GM21526 (cell line): ENCODE data around the gene MRPL43.
A peak's percentile ranks its signal among the peaks of the same experiment; 100 is the strongest.

Experiments
- ATAC-seq: cut with Tn5 transposase; IDR thresholded peaks from one replicate; pipeline ENCODE4 v1.9.1; 2021; ENCODE audit warnings: moderate library complexity; ENCODE audit not compliant: unreplicated experiment, low FRiP score

Gene MRPL43

DNA sequence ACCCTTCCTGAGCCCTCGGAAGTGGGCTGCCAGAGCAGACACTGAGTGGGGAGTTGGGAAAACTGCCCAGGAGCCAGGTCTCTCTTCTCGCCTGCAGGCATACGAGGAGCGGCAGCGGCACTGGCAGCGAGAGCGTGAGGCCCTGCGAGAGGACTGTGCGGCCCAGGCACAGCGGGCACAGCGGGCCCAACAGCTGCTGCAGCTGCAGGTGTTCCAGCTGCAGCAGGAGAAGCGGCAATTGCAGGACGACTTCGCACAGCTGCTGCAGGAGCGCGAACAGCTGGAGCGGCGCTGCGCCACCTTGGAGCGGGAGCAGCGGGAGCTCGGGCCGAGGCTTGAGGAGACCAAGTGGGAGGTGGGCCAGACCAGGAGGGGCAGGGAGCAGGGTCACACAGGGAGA lies 18.1 kb upstream of the MRPL43 start:
- no peak for ATAC-seq

GRCh38 chr10:101003639-101004206 lies 16.4 kb upstream of the MRPL43 start:
- ATAC-seq, result no peak

GRCh38 chr10:101002456-101002855 lies 15.2 kb upstream of the MRPL43 start:
- no peak for ATAC-seq

GRCh38 chr10:101001659-101002035 lies 14.3 kb upstream of the MRPL43 start:
- ATAC-seq, result no peak

DNA sequence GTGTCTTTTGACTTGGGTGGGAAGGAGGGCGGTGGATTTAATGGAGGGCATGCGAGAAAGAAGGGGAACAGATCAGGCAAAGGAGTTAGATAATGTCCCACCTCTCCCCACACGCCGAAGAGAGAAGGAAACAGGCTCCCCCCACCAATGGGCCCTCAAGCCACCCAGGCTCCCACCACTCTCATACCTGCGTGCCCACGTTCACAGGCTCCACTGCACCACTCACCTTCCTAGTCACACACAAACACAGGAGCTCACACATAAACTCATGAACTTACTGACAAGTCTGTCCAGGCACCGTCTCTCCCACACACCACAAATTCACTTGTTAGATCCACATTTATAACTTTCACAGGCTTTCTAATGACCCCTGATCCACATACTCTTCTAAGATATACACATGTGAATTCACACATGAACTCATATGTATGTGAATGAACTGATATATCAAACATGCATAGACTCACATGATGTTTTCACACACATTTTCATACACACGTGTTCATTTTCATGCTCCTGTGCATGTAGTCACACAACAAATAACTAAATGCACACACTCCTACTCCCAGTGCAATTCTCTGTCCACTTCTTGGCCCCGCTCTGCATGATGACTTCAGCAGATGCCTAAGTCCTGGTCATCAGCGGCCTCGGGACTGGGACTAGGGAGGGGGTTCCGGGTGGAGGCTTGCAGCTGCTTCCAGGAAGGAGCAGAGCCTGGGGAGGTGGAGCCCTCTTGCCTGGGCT lies 13.8 kb upstream of the MRPL43 start:
- no peak for ATAC-seq

DNA sequence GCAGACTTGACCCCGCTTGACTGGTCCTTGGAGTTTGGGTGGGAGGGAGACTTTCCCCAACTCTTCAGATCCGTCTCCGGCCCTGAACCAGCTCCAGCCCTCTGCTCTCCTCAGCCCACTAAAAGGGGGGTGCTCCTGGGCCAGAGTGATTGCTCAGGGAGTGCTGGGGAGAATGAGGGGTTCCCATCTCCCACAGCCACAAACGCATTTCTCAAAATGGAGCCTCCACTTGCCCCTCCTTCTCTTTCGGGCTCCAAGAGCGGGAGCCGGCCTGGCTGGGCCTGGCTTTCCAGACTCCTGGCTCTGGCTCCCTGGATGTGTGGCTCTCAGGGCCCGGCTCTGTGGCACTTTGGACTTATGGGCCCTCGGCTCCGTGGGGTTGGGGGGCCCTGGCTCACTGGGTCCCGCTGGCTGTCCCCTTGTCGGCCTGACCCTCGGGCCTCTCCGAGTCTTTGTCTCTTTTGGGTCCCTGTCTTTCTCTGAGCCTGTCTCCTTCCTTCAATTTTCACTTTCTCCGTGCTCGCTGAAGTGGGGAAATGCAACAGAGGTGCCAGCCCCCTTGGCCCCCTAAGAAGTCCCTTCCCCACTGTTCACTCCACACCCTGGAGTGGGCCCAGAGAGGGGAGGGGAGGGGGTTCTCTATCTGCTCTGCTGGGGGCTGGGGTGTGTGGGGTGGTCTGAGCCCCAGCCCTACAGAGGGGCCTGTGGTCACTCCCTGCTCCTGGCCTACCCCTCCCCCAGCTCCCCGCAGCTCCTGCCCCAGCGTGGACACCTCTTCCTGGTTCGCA lies 13.0 kb upstream of the MRPL43 start:
- ATAC-seq, result no peak

DNA sequence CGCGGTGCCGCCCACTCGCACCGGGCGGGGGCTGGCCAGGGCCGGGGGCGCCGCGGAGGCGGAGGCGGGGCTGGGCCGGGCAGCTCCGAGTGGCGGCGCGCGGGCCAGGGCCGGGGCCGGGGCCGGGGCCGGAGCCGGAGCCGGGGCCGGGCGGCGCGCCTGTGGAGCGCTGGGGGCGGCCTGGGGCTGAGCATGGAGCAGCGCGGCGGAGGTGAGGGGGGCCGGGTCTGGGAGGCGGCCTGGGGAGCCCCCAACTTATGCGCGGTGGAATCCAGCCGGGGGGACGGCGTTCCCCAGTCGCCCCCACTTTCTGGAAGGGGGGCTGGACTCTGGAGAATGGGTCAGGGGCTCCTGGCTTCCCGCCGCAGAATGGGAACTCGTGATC lies 12.4 kb upstream of the MRPL43 start, which contains the start of gene LZTS2:
TSS of gene LZTS2 (plus strand) at position 67 of the 385 bp plus-strand sequence. CDS start 2,731 bp downstream, outside the sequence.
- ATAC-seq, result no peak

- no peak for ATAC-seq
Measured at GRCh38 chr10:100998991-100999741, 11.9 kb upstream of the MRPL43 start.

DNA sequence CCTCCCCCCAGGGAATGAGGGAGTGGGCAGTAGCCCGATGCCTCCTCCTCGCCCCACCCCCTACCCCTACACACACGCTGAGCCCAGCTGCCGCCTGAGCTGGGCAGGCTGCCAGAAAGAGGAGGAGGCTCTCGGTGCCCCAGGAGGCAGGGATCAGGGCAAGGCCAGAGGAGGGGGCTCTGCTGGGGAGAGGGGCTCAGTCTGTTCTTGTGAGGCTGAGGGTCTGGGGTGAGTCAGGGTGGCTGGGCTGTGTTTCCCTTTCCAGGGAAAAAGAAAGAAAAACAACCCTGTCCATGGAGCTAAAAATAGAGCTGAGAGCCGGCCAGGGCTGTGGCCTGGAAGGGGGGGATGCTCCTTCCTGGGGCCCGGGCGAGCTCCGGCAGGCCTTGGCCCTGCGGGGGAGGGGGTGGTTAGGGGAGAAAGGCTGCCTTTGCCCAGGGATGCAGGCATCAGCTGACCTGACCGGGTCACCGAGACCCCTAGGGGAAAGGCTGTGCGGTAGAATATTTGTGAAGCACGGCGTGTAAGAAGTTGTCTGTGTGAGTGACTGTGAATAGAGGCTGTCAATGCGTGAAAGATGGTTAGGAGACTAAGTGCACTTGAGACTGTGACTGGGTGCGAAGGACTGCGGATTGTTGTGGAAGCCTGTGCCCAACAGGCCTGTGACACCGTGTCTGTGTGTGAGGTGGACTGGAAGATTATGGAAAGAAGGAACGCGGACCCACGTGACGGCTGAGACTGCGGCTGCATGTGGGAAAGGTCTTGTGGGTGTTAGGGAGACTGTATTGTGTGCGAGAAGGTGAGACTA lies 11.1 kb upstream of the MRPL43 start:
- no peak for ATAC-seq

DNA sequence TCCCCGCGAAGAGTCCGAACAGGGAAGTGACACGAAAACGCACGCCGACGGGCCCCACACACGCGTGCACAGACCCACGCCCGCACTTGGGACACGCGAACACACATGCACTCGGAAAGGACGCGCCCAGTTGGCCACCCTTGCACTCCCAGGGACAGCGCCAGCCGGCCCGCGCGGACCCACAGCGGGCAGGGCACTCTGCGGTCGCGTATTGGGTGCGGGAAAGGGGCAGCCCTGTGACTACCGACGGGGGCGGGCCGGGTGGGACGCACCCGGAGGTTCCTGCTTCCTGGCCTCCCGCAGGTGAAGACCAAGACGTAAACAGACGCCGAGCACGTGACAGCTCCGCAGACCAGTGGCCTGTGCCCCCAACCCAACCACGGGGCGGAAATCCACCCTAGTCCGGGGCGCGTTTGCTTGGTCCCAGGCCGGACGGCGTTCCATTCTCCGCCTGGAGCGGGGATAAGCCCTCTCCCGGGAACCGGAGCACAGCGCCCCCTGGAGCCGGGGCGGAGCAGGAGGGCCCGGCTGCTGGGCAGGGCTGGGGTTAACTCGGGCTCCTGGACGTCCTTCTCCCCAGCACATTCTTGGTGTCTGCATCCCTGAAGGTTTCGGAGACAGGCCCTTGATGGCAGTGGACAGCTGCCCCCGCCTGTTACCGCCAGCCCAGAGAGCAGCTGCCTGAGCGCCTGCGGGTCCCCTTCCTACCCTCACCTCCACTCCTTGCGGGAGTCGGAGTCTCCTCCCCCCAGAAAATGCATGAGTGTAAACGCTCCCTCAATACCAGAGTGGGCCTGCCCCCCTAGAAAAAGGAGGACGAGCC lies 10.3 kb upstream of the MRPL43 start:
- peak; percentile 44 for ATAC-seq

GRCh38 chr10:100996678-100997359 lies 9.5 kb upstream of the MRPL43 start:
- ATAC-seq, result no peak

- no peak for ATAC-seq
Measured at GRCh38 chr10:100995181-100995580, 7.9 kb upstream of the MRPL43 start.

- ATAC-seq, result no peak
Measured at GRCh38 chr10:100993986-100994708, 6.8 kb upstream of the MRPL43 start.

DNA sequence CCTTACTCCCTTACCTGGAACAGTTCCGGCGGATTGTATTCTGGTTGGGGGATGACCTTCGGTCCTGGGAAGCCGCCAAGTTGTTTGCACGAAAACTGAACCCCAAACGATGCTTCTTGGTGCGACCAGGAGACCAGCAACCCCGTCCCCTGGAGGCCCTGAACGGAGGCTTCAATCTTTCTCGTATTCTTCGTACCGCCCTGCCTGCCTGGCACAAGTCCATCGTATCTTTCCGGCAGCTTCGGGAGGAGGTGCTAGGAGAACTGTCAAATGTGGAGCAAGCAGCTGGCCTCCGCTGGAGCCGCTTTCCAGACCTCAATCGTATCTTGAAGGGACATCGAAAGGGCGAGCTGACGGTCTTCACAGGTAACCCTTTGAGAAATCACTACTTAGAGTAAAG lies 1.8 kb upstream of the MRPL43 start:
- ATAC-seq, result no peak

GRCh38 chr10:100988166-100988565 lies 869 bp upstream of the MRPL43 start:
- ATAC-seq, result no peak

GRCh38 chr10:100987685-100988049 lies 370 bp upstream of the MRPL43 start:
- ATAC-seq, result no peak

GRCh38 chr10:100986623-100986951 lies 710 bp downstream of the MRPL43 start:
- no peak for ATAC-seq

GRCh38 chr10:100985336-100985735 lies 2.0 kb downstream of the MRPL43 start:
- no peak for ATAC-seq
